Measurements from ENCODE around the gene HOXD10. TPM values are rescaled to one million over a fixed set of nuclear protein-coding genes. Genes with fewer than 3 reads are reported as not detected.

Gene HOXD10
- total RNA-seq, 1 experiment from 2014 or later, result 2.2 TPM

DNA sequence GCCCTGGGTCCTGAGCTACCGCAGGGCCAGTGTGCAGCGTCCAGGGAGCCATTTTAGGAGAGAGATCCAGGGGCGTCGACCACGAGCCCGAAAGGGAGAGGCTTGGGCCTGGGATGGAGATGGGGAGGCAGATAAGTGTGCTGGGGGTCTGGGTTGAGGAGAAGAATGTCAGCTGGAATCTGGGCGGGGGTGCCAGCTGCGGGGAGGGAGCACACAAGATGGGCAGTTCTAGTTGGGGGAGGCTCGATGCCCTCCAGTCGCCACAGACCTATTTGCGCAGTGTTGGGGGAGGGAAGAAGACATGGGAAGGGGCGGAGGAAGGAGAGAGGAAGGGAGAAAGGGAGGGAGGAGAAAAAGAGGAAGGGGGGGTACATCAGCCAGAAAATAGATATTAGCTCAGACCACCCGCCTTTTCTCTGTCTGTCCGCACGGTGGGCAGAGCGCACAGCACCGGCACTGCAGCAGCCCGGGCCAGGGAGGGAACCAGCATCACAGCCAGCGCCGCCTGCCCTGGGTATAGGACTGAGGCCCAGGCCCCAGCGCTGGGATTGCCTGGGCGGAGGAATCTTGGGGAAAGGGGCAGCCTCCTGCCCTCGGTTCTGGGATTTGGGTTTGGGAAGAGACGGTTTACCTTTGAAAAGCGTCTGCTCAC, 11.4 kb upstream of the HOXD10 start:
- Histone ChIP-seq H3K27ac (no peak overlapping the region), H3K27me3 (no peaks in the 10 kb centered on the region), H3K4me3 (no peak overlapping the region)

GRCh38 chr2:176105730-176106580, 10.6 kb upstream of the HOXD10 start:
- H3K27ac ChIP-seq, result no peak overlapping the region
- DNase-seq, result no peak
- no peaks in the 10 kb centered on the region for H3K9me3 ChIP-seq (replicated peaks)
- no peaks in the 10 kb centered on the region for H3K27me3 ChIP-seq
- H3K4me1 ChIP-seq, result no peaks in the 10 kb centered on the region
- no peaks in the 10 kb centered on the region for H3K36me3 ChIP-seq
- H3K4me3 ChIP-seq, result no peak overlapping the region; the same call in 1 of the 2 replicates

More for the DNA sequence above, 11.4 kb upstream of the HOXD10 start:
- Histone ChIP-seq H3K4me1 (no peaks in the 10 kb centered on the region), H3K9me3 (replicated peaks) (no peaks in the 10 kb centered on the region), H3K36me3 (no peaks in the 10 kb centered on the region)
- DNase-seq, result no peak

GRCh38 chr2:176106581-176107539, 9.7 kb upstream of the HOXD10 start, which contains the start of gene HOXD11:
Gene HOXD11 (plus strand): TSS chr2:176107280. CDS start chr2:176107356, 76 bp downstream.
- Histone ChIP-seq H3K4me3 (peak within 1 kb of the TSS; percentile 58), H3K4me1 (no peaks in the 10 kb centered on the region), H3K9me3 (replicated peaks) (no peaks in the 10 kb centered on the region), H3K27ac (no peak within 1 kb of the TSS), H3K36me3 (no peaks in the 10 kb centered on the region), H3K27me3 (no peaks in the 10 kb centered on the region)
- DNase-seq, result peak in 1 of 2 experiments; percentile 14

DNA sequence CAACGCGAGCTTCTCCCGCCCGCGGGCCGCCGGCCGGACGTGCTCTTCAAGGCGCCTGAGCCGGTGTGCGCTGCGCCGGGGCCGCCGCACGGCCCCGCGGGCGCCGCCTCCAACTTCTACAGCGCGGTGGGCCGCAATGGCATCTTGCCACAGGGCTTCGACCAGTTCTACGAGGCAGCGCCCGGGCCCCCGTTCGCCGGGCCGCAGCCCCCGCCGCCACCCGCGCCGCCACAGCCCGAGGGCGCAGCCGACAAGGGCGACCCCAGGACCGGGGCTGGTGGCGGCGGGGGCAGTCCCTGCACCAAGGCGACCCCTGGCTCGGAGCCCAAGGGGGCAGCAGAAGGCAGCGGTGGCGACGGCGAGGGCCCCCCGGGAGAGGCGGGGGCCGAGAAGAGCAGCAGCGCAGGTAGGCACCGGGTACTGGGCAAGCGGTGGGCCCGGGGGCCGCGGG, 8.8 kb upstream of the HOXD10 start:
- no peaks in the 10 kb centered on the region for H3K36me3 ChIP-seq
- H3K4me3 ChIP-seq, result peak overlapping the region; percentile 58
- no peaks in the 10 kb centered on the region for H3K4me1 ChIP-seq
- no peaks in the 10 kb centered on the region for H3K9me3 ChIP-seq (replicated peaks)
- H3K27ac ChIP-seq, result no peak overlapping the region
- no peaks in the 10 kb centered on the region for H3K27me3 ChIP-seq
- DNase-seq, result peak in 1 of 2 experiments; percentile 24

DNA sequence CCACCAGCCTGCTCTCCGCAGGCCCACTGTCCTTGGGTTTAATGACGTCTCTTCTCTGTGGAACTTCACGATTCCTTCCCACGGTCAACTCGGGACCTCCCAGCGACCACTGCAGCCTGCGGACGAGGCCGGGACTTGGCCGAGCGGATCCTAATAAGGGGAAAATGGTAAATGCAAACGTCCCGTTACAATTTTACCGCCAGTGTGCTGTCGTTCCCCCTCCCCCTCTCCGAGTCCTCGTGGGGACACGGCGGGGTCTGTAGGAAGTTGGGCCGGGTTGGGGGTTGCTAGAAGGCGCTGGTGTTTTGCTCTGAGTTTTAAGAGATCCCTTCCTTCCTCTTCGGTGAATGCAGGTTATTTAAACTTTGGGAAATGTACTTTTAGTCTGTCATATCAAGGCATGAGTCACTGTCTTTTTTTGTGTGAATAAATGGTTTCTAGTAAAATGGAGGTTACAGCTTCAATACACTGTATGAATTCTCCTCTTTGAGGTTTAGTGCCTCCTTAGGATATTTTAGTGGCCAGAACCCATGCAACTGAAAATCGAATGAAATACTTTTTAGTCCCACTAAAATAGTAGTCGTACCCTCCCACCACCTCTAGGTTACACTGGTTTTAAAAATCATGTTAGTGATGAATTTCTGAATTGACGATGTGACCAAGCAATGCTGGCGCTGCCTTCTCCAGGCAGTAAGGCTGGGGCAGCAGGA, 7.2 kb upstream of the HOXD10 start:
- Histone ChIP-seq H3K4me1 (no peaks in the 10 kb centered on the region), H3K9me3 (replicated peaks) (no peaks in the 10 kb centered on the region), H3K36me3 (no peaks in the 10 kb centered on the region), H3K27me3 (no peaks in the 10 kb centered on the region), H3K4me3 (no peak overlapping the region), H3K27ac (no peak overlapping the region)
- no peak for DNase-seq

- no peaks in the 10 kb centered on the region for H3K27me3 ChIP-seq
- no peak overlapping the region for H3K4me3 ChIP-seq
- no peak for DNase-seq
- no peaks in the 10 kb centered on the region for H3K9me3 ChIP-seq (replicated peaks)
- no peaks in the 10 kb centered on the region for H3K36me3 ChIP-seq
- H3K27ac ChIP-seq, result no peak overlapping the region
- H3K4me1 ChIP-seq, result peaks cover 4% of the 10 kb centered on the region
Observed at GRCh38 chr2:176109946-176110345, 6.6 kb upstream of the HOXD10 start.

- H3K27ac ChIP-seq, result no peak overlapping the region
- H3K9me3 ChIP-seq (replicated peaks), result no peaks in the 10 kb centered on the region
- H3K27me3 ChIP-seq, result no peaks in the 10 kb centered on the region
- H3K36me3 ChIP-seq, result no peaks in the 10 kb centered on the region
- no peak for DNase-seq
- H3K4me1 ChIP-seq, result peaks cover 8% of the 10 kb centered on the region
- H3K4me3 ChIP-seq, result no peak overlapping the region
Observed at GRCh38 chr2:176110415-176111308, 5.9 kb upstream of the HOXD10 start.

DNA sequence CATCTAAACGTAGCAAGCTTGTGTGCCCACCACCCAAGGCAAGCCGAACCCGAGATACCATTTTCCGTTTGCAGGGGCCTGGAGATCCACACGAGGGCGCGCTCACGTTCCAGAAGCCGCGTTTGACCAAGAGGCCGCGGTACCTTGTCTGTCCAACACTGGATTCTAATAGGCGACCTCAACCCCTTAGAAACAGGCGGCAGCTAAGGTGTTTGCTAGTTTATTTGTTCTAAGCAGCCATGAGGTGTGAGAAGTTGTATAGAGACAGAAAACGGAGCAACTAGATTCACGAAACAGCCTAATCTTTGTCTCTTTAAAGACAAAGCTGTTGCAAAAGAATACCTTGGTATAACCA, 5.3 kb upstream of the HOXD10 start:
- H3K9me3 ChIP-seq (replicated peaks), result no peaks in the 10 kb centered on the region
- H3K27me3 ChIP-seq, result no peaks in the 10 kb centered on the region
- no peak overlapping the region for H3K27ac ChIP-seq
- no peaks in the 10 kb centered on the region for H3K36me3 ChIP-seq
- DNase-seq, result no peak
- peaks cover 8% of the 10 kb centered on the region for H3K4me1 ChIP-seq
- H3K4me3 ChIP-seq, result no peak overlapping the region

GRCh38 chr2:176111846-176112374, 4.7 kb upstream of the HOXD10 start:
- no peaks in the 10 kb centered on the region for H3K9me3 ChIP-seq (replicated peaks)
- H3K36me3 ChIP-seq, result no peaks in the 10 kb centered on the region
- DNase-seq, result no peak
- H3K27ac ChIP-seq, result no peak overlapping the region
- peaks cover 8% of the 10 kb centered on the region for H3K4me1 ChIP-seq
- no peak overlapping the region for H3K4me3 ChIP-seq
- no peaks in the 10 kb centered on the region for H3K27me3 ChIP-seq

DNA sequence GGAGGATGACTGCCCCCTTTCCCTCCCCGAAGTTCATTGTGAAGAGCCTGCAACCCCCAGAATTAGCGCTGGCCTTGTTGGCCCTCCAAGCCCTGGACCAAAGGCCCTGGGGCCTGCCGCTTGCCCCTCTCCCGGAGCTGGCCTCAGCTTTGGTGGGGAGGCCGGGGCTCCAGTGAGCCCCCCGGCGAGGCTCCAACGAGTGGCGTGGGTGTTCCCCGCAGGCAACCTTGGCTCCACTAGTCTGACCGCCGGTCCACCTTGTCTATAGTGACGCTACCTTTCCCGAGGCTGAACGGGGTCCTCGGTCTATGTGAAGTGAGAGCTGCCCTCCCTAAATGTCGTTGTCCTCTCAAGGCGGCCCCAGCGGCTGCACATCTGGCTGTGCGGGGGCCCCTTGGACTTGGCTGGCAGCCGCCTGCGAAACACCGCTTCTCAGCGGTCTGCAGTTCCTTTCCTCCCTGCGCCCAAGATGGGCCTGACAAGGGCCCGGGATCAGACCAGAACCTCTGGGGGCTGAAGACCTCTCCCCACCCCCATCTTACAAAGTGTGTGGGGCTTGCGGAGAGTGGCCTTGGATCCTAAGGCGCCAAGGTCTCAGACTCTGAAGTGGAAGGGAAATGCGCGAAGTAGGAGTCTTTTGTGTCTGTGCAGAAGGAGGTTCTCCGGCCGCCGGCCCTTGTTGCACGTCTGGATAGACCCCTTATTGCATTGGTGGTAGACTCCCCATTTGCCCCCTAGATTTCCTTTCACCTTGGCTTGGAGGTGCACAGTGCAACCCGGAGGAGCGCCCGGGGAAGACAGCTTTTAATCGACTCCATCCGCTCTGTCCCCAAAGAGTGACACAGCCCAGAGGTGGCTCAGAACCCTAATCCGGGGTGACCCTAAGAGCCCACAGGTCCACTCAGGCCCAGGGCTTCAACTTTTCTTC, 3.9 kb upstream of the HOXD10 start:
- no peaks in the 10 kb centered on the region for H3K27me3 ChIP-seq
- no peak overlapping the region for H3K4me3 ChIP-seq
- peaks cover 8% of the 10 kb centered on the region for H3K4me1 ChIP-seq
- no peaks in the 10 kb centered on the region for H3K36me3 ChIP-seq
- no peak for DNase-seq
- H3K27ac ChIP-seq, result no peak overlapping the region
- H3K9me3 ChIP-seq (replicated peaks), result no peaks in the 10 kb centered on the region

DNA sequence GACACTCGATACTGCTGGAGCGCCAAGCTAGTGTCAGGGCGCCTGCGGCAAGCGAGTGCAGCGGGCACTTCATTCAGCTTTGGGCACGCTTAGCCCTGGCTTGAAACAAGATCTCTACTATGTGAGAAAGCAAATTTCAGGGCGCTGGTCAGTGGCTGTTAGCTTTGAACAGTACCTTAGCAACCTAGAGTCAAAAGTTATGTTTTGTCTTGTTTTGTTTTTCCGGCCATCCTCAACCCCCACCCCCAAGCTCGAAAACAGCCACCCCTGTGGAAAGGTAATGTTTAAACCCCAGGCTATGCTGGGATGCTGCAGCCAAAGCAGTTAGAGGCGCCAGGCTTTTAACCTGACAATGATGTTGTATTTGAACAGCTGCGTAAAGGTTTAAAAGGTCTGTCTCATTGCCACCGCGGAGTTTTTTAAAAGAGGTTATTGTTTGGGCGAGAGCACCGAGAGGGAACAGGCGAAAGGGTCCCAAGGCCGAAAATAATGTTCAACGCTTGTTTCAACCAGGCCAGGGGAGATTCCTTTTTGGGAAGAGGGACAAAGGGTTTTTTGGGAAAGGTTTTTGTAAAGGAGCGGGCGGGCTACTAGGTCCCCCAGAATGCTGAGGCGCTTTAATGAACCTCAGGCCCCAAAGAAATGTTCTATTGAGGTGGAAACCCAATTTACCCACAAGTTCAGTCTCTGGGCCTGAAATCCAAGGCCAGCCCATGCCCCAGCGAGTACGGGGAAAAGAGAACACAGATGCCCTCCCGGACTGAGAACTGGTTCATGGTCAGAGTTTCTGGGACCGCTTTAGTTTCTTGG, 2.3 kb upstream of the HOXD10 start:
- peak overlapping the region; percentile 42 for H3K4me3 ChIP-seq
- no peaks in the 10 kb centered on the region for H3K36me3 ChIP-seq
- H3K9me3 ChIP-seq (replicated peaks), result no peaks in the 10 kb centered on the region
- peak overlapping the region; percentile 85 for H3K27ac ChIP-seq
- H3K27me3 ChIP-seq, result no peaks in the 10 kb centered on the region
- peaks cover 8% of the 10 kb centered on the region for H3K4me1 ChIP-seq
- DNase-seq, result peak; percentile 76 to 87

All from SJCRH30 (cell line).